Measurements from ENCODE around the gene C1orf167. TPM values are rescaled to one million over a fixed set of nuclear protein-coding genes. Genes with fewer than 3 reads are reported as not detected.

C1orf167 gene
- total RNA-seq, 1 donor: 0.36 TPM

DNA sequence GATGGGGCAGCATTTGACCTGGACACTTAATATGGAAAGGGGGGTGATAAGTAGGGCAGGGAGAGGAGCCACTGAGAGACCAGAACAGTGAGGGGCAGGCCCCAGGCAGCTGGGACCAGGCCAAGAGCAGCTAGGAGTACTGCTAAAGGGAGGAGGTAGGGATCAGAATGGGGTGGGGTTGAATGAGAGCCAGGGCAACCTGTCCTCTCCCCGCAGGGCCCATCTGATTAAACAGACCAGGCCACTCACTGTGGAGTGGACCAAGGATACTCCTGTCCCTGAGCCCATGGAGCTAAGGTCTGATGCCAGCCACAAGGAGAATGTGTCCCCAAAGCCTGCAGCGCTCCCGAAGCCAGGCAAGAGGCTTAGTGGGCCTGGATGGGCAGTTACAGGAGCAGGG, 2.1 kb downstream of the C1orf167 start:
- no peak overlapping the region for H3K4me3 ChIP-seq (ENCODE audit: low read depth, low read length)
- no peak for DNase-seq (ENCODE audit: low read depth)
- TF ChIP-seq CTCF (IDR thresholded peaks at IDR 0.05; ENCODE audit: insufficient read depth, low read length): no peak

DNA sequence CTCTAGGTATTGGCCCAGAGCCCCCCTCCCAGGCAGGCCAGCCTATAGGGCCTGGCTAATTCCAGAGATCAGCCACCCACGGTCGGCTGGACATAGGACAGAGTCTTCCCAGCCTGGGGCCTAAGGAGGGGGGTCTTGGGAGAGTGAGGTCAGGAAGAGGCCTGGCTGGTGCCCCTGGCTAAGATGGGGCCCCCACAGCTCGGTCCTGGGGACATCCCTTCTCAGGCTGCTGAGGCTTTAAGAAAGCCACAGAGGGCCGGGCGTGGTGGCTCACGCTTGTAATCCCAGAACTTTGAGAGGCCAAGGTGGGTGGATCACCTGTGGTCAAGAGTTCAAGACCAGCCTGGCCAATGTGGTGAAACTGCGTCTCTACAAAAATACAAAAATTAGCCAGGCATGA, 2.5 kb downstream of the C1orf167 start:
- H3K4me3 ChIP-seq (ENCODE audit: low read depth, low read length): no peak overlapping the region
- no peak for DNase-seq (ENCODE audit: low read depth)
- no peak for TF ChIP-seq CTCF (IDR thresholded peaks at IDR 0.05; ENCODE audit: insufficient read depth, low read length)

- no peak for DNase-seq (ENCODE audit: low read depth)
- TF ChIP-seq CTCF (IDR thresholded peaks at IDR 0.05; ENCODE audit: insufficient read depth, low read length): no peak
- H3K4me3 ChIP-seq (ENCODE audit: low read depth, low read length): no peak overlapping the region
Measured at GRCh38 chr1:11765661-11766428, 3.9 kb downstream of the C1orf167 start.

- no peak for DNase-seq (ENCODE audit: low read depth)
- H3K4me3 ChIP-seq (ENCODE audit: low read depth, low read length): no peak overlapping the region
- TF ChIP-seq CTCF (IDR thresholded peaks at IDR 0.05; ENCODE audit: insufficient read depth, low read length): no peak
Measured at GRCh38 chr1:11766429-11766776, 4.4 kb downstream of the C1orf167 start.

DNA sequence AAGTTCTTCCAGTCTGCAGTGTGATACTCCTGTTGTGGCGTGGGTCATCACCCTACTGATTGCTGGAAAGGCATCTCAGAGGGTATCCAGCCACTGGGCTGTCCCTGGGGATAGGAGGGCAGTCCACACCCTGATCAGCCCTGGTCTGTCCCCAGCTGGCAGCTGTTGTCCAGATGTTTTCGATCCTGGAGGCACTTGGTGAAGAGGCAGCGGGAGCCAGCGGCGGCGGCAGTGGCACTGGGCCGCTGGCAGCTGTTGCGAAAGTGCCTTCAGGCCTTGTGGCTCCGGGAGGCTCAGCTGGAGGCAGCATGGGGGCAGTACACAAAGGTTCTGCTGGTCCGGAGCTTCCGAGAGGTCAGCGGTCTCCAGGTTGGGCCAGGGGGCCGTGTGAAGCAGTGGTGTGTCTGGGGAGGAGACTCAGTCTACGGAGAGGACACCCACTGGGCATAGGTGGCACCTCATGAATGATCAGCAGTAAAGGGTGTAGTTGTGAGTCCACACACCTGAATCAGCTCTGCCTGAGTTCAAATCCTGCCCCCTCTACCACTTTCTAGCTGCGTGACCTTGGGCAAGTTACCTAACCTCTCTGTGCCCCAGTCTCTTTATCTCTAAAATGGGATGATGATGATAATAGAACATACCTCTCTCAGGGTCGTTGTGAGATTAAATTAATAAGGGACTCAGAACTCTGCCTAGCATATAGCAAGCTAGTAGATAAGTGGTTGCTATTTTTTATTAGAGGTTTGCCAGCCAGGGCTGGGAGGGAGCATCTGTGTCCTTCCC, 6.1 kb downstream of the C1orf167 start:
- TF ChIP-seq CTCF (IDR thresholded peaks at IDR 0.05; ENCODE audit: insufficient read depth, low read length): no peak
- no peak overlapping the region for H3K4me3 ChIP-seq (ENCODE audit: low read depth, low read length)
- no peak for DNase-seq (ENCODE audit: low read depth)

DNA sequence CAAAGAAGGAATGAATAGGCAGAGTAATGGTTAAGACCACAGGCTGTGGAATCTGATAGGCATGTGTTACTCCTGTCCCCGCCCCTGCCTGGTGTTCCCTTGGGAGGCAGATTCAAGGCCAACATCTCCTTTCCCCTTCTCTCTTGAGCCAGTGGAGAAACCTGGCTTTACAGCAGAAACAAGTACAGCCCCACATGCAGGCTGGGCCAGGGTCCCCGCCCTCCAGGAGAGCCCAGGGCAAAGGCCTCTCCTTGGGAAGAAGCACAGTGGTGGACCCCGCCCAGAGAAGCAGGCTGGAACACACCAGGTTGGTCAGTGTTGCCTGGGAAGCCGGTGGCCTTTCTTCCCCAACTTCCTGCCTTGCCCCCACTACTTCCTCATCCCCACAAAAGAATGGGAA, 6.8 kb downstream of the C1orf167 start:
- TF ChIP-seq CTCF (IDR thresholded peaks at IDR 0.05; ENCODE audit: insufficient read depth, low read length): no peak
- no peak overlapping the region for H3K4me3 ChIP-seq (ENCODE audit: low read depth, low read length)
- DNase-seq (ENCODE audit: low read depth): no peak
